HG03354 (cell line): ENCODE results near the gene CYP3A5.
"Not testable (repeated sequence)": the region's sequence is repeated elsewhere in the genome, so short reads cannot be mapped to it uniquely, and the experiment has no call there.

Experiments used
- ATAC-seq: cut with Tn5 transposase; IDR thresholded peaks from one replicate; pipeline ENCODE4 v1.9.1; 2021; ENCODE audit warnings: mild to moderate bottlenecking; ENCODE audit not compliant: unreplicated experiment, poor library complexity, severe bottlenecking

CYP3A5 gene

GRCh38 chr7:99690918-99691317, 11.1 kb upstream of the CYP3A5 start:
- ATAC-seq: not testable (repeated sequence)

GRCh38 chr7:99685871-99686608, 6.2 kb upstream of the CYP3A5 start:
- not testable (repeated sequence) for ATAC-seq

GRCh38 chr7:99685129-99685758, 5.4 kb upstream of the CYP3A5 start:
- no peak for ATAC-seq

GRCh38 chr7:99679032-99679399, 780 bp downstream of the CYP3A5 start:
- ATAC-seq: no peak

GRCh38 chr7:99677648-99678045, 2.1 kb downstream of the CYP3A5 start:
- ATAC-seq: no peak

- ATAC-seq: no peak
Measured at GRCh38 chr7:99677013-99677647, 2.7 kb downstream of the CYP3A5 start.

- ATAC-seq: no peak
Measured at GRCh38 chr7:99674995-99675742, 4.6 kb downstream of the CYP3A5 start.

GRCh38 chr7:99672573-99672972, 7.2 kb downstream of the CYP3A5 start:
- ATAC-seq: no peak

GRCh38 chr7:99669782-99670181, 10.0 kb downstream of the CYP3A5 start:
- ATAC-seq: no peak

GRCh38 chr7:99668541-99668940, 11.3 kb downstream of the CYP3A5 start:
- no peak for ATAC-seq

- ATAC-seq: no peak
Measured at GRCh38 chr7:99667179-99667578, 12.6 kb downstream of the CYP3A5 start.

- ATAC-seq: no peak
Measured at GRCh38 chr7:99666013-99666395, 13.8 kb downstream of the CYP3A5 start.

GRCh38 chr7:99665312-99666012, 14.3 kb downstream of the CYP3A5 start:
- no peak for ATAC-seq

- ATAC-seq: not testable (repeated sequence)
Measured at GRCh38 chr7:99657879-99658278, 21.9 kb downstream of the CYP3A5 start.

GRCh38 chr7:99654626-99655025, 25.2 kb downstream of the CYP3A5 start:
- not testable (repeated sequence) for ATAC-seq

- no peak for ATAC-seq
Measured at GRCh38 chr7:99653754-99654153, 26.0 kb downstream of the CYP3A5 start.

- not testable (repeated sequence) for ATAC-seq
Measured at GRCh38 chr7:99653269-99653668, 26.5 kb downstream of the CYP3A5 start.

GRCh38 chr7:99652671-99653070, 27.1 kb downstream of the CYP3A5 start:
- no peak for ATAC-seq

- ATAC-seq: no peak
Measured at GRCh38 chr7:99651290-99651689, 28.5 kb downstream of the CYP3A5 start.

- no peak for ATAC-seq
Measured at GRCh38 chr7:99648843-99649242, 31.0 kb downstream of the CYP3A5 start.
